Renal cortex interstitium (tissue), 11 donors: ENCODE measurements around the gene NLGN1. TPM values are rescaled to one million over a fixed set of nuclear protein-coding genes. Genes with fewer than 3 reads are reported as not detected.
A peak's percentile ranks its signal among the peaks of the same experiment; 100 is the strongest.

ENCODE experiments used
- DNase-seq, 11 donors: peaks; one replicate each; pipeline ENCODE4 v3.0.0-alpha.2; 2013; ENCODE audit warnings: low read depth in 9 of 11, low spot score in 4 of 11; ENCODE audit errors: extremely low read depth in 1 of 11
- polyA plus RNA-seq, 3 donors: library from polyadenylated mRNA; unstranded; fragments of 120-200 nt; gene quantifications; one replicate each; pipeline ENCODE4 v1.2.1, GENCODE V29; 2013; ENCODE audit not compliant: insufficient read length in 3 of 3

NLGN1 gene
- polyA plus RNA-seq, 3 donors, result 1.9 to 2.7 (median 2.5) TPM

- no peak for DNase-seq
Observed at GRCh38 chr3:173615661-173616060, 218.1 kb downstream of the NLGN1 start.

GRCh38 chr3:173617490-173617889, 219.9 kb downstream of the NLGN1 start:
- DNase-seq, result no peak

GRCh38 chr3:173618148-173618547, 220.6 kb downstream of the NLGN1 start:
- no peak for DNase-seq

GRCh38 chr3:173618703-173619102, 221.2 kb downstream of the NLGN1 start:
- DNase-seq, result no peak

GRCh38 chr3:173622166-173622565, 224.6 kb downstream of the NLGN1 start:
- DNase-seq, result no peak

- peak in 1 of 11 donors; percentile 17 for DNase-seq
Observed at GRCh38 chr3:173624086-173624485, 226.5 kb downstream of the NLGN1 start.

- no peak for DNase-seq
Observed at GRCh38 chr3:173630849-173631248, 233.3 kb downstream of the NLGN1 start.

GRCh38 chr3:173632945-173633344, 235.4 kb downstream of the NLGN1 start:
- DNase-seq, result no peak

- DNase-seq, result no peak
Observed at GRCh38 chr3:173635826-173636225, 238.3 kb downstream of the NLGN1 start.

- no peak for DNase-seq
Observed at GRCh38 chr3:173639098-173639497, 241.6 kb downstream of the NLGN1 start.

- no peak for DNase-seq
Observed at GRCh38 chr3:173641696-173642095, 244.2 kb downstream of the NLGN1 start.

GRCh38 chr3:173644086-173645082, 246.8 kb downstream of the NLGN1 start:
- no peak for DNase-seq

GRCh38 chr3:173650596-173650995, 253.1 kb downstream of the NLGN1 start:
- no peak for DNase-seq

GRCh38 chr3:173652093-173652492, 254.5 kb downstream of the NLGN1 start:
- DNase-seq, result no peak

- DNase-seq, result no peak
Observed at GRCh38 chr3:173653781-173654180, 256.2 kb downstream of the NLGN1 start.

- DNase-seq, result no peak
Observed at GRCh38 chr3:173659972-173660371, 262.4 kb downstream of the NLGN1 start.

GRCh38 chr3:173660645-173661299, 263.2 kb downstream of the NLGN1 start:
- no peak for DNase-seq

- DNase-seq, result no peak
Observed at GRCh38 chr3:173663696-173664111, 266.2 kb downstream of the NLGN1 start.

GRCh38 chr3:173676094-173676493, 278.6 kb downstream of the NLGN1 start:
- DNase-seq, result no peak

GRCh38 chr3:173681188-173681678, 283.7 kb downstream of the NLGN1 start:
- DNase-seq, result no peak
